ENCODE results near the gene PTPRG.

Gene PTPRG

DNA sequence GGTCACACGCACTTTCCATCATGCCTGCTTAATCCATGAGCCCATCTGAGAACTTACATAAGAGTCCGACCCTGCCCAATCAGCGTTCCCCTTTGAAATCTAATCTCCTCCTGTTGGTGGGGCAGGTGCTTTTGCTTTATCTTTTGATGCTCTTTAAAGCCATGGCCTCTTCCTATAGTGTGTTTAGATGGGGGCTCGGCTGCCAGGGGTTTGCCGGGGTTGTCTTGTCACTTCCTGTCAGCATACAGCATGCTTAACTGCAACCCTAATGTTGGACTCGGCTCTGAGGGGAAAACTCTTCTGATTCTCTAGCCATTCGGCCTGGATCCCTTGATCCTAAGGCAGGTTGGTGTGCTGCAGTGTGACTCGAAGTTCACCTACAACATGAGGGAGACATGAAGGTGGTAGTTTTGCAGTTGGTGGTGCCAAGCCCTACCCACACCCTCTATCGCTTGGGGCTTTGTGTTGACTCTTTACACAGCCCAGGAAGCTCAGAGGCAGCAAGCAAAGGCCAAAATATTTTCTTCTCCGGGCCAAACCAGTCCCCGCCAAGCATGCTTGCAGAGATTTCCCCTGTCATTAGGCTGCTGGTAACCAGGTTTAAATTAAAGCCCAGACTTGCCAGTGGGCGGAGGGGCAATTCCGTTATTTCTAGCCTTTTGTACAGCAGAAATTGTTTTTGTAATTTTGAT, 593.2 kb downstream of the PTPRG start:
- TF ChIP-seq CTCF (conservative IDR thresholded peaks at IDR 0.05): no peak
- H3K27ac ChIP-seq: no peak overlapping the region

DNA sequence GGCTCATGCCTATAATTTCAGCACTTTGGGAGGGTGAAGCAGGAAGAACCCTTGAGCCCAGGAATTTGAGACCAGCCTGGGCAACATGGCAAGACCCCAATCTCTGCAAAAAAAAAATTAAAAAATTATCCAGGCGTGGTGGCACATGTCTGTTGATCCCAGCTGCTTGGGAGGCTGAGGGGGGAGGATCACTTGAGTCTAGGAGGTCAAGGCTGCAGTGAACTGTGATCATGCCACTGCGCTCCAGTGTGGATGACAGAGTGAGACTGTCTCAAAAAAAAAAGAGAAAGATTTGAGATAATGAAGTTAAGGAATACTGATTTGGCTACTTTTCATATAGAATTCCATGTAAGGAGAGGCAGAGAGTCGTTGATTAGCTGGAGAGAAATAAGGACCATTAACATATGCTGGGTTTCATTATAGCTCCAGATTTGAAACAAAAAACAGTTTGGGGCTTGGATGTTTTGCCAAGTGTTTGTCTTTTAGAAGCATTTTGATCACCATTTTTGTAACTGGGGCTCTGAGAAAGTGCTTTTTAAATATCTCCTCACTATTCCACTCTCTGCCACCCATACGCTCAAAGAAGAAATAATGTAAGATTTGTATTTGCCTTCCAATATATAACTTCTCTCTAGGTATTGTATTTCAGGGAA, 597.8 kb downstream of the PTPRG start:
- peak overlapping the region; percentile 60 for H3K27ac ChIP-seq
- TF ChIP-seq CTCF (conservative IDR thresholded peaks at IDR 0.05) (no peak), ZFX (IDR thresholded peaks at IDR 0.05) (no peak)

DNA sequence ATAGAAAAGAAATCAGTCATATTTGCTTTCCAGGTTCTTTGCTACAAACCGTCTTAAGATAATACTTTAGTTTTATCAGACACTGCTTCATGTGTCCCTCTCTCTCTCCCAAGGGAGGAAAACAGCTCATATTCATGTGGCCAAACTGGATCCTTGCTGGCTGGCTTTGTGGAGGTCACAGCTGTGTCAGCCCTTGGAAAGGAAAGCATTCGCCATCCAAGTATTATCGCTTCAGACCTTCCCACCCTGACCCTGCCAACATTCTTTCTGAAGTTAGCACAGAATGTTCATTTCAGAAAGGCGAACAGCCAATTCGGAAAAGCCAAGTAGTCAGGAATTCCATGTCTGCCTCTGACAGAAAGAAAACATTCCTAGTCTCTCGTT, 598.3 kb downstream of the PTPRG start:
- peak overlapping the region; percentile 36; the same call in 1 of the 2 replicates for H3K27ac ChIP-seq
- no peak for TF ChIP-seq CTCF (conservative IDR thresholded peaks at IDR 0.05)

GRCh38 chr3:62161371-62161770, 600.0 kb downstream of the PTPRG start:
- H3K27ac ChIP-seq: no peak overlapping the region
- TF ChIP-seq CTCF (conservative IDR thresholded peaks at IDR 0.05): no peak
- no peak for TF ChIP-seq ZFX (IDR thresholded peaks at IDR 0.05)

- no peak for TF ChIP-seq ZFX (IDR thresholded peaks at IDR 0.05)
- TF ChIP-seq CTCF (conservative IDR thresholded peaks at IDR 0.05): no peak
- H3K27ac ChIP-seq: no peak overlapping the region
Observed at GRCh38 chr3:62164196-62164595, 602.8 kb downstream of the PTPRG start.

- no peak overlapping the region for H3K27ac ChIP-seq
- TF ChIP-seq CTCF (conservative IDR thresholded peaks at IDR 0.05) (no peak), ZFX (IDR thresholded peaks at IDR 0.05) (no peak)
Observed at GRCh38 chr3:62164746-62165145, 603.4 kb downstream of the PTPRG start.

DNA sequence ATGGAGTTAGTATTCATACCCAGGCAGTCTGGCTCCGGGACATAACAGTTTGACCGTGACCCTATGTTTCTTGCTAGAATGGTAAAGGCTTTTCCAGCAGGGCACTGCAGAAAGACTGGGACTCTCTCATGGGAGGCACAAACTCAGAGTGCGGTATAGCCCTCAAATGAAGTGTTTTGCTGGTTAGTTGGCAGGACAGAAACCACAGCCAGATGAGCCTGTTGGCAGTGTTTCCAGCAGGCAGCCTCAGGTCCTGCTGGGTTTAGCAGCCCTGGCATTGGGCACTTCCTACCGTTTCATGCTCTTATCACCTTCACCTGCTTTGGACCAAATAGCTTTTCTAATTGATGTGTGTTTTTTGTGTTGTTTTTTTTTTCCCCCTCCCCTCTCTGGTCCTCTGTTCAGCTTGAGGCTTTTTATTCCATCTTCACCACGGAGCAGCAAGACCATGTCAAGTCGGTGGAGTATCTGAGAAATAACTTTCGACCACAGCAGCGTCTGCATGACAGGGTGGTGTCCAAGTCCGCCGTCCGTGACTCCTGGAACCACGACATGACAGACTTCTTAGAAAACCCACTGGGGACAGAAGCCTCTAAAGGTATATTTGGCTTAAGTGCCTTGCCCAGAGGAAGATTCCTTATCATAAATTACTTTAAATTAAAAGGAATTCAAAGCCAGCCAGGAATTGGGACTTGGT, 606.3 kb downstream of the PTPRG start:
- TF ChIP-seq CTCF (conservative IDR thresholded peaks at IDR 0.05) (no peak), ZFX (IDR thresholded peaks at IDR 0.05) (no peak)
- H3K27ac ChIP-seq: no peak overlapping the region
